SK-N-SH treated with all-trans-retinoic acid at 6 μM for 48 hours (cell line): ENCODE results near the gene RBMS1.

Experiments used
- ATAC-seq: fragments of 200-7000 bp; cut with Tn5 transposase; 3 replicates; pipeline ENCODE4 v1.9.1; 2020; ENCODE audit warnings: mild to moderate bottlenecking, moderate library complexity
- ARNTL ChIP-seq: fragments of 450-650 bp; formaldehyde crosslinking; IDR thresholded peaks from 2 replicates; pipeline ENCODE4 v1.5.0; 2020; ENCODE audit warnings: low read depth, mild to moderate bottlenecking, moderate library complexity, borderline replicate concordance
- BACH2 ChIP-seq: fragments of 250-450 bp; sonication (Bioruptor Pico); IDR thresholded peaks from 2 replicates; pipeline ENCODE4 v1.9.0; 2021; ENCODE audit warnings: mild to moderate bottlenecking, borderline replicate concordance
- CREB5 ChIP-seq: fragments of 250-450 bp; sonication (Bioruptor Pico); IDR thresholded peaks from 2 replicates; pipeline ENCODE4 v1.5.1; 2020; ENCODE audit warnings: low read depth, mild to moderate bottlenecking, moderate library complexity
- CSDC2 ChIP-seq: fragments of 250-450 bp; sonication (Bioruptor Pico); IDR thresholded peaks from 2 replicates; pipeline ENCODE4 v1.5.0; 2020; ENCODE audit warnings: mild to moderate bottlenecking, moderate library complexity
- ESRRG ChIP-seq: fragments of 250-450 bp; sonication (Bioruptor Pico); IDR thresholded peaks from 2 replicates; pipeline ENCODE4 v1.6.1; 2021; ENCODE audit warnings: mild to moderate bottlenecking
- GLIS3 ChIP-seq: fragments of 250-450 bp; sonication (Bioruptor Pico); IDR thresholded peaks from 2 replicates; pipeline ENCODE4 v1.5.0; 2020; ENCODE audit warnings: mild to moderate bottlenecking, moderate library complexity
- ISL1 ChIP-seq: fragments of 250-450 bp; sonication (Bioruptor Pico); IDR thresholded peaks from 2 replicates; pipeline ENCODE4 v2.1.2; 2022; ENCODE audit warnings: mild to moderate bottlenecking, moderate library complexity
- OSR1 ChIP-seq: fragments of 250-450 bp; sonication (Bioruptor Pico); IDR thresholded peaks from 2 replicates; pipeline ENCODE4 v1.8.0; 2022; ENCODE audit warnings: moderate library complexity, mild to moderate bottlenecking, inconsistent platforms
- RARB ChIP-seq: fragments of 250-450 bp; sonication (Bioruptor Pico); IDR thresholded peaks from 2 replicates; pipeline ENCODE4 v1.8.0; 2021; ENCODE audit warnings: mild to moderate bottlenecking, moderate library complexity
- SNAI2 ChIP-seq: fragments of 250-450 bp; sonication (Bioruptor Pico); IDR thresholded peaks from 2 replicates; pipeline ENCODE4 v1.5.0; 2020; ENCODE audit warnings: mild to moderate bottlenecking, moderate library complexity
- TCF4 ChIP-seq: fragments of 250-450 bp; sonication (Bioruptor Pico); IDR thresholded peaks from 2 replicates; pipeline ENCODE4 v1.8.0; 2021; ENCODE audit warnings: mild to moderate bottlenecking, moderate library complexity, borderline replicate concordance
- TOX ChIP-seq: fragments of 250-450 bp; sonication (Bioruptor Pico); IDR thresholded peaks from 2 replicates; pipeline ENCODE4 v1.8.0; 2021; ENCODE audit warnings: mild to moderate bottlenecking, moderate library complexity, borderline replicate concordance
- ZC3H10 ChIP-seq: fragments of 250-450 bp; sonication (Bioruptor Pico); IDR thresholded peaks from 2 replicates; pipeline ENCODE4 v1.5.1; 2021; ENCODE audit warnings: mild to moderate bottlenecking, moderate library complexity
- ZFP3 ChIP-seq: fragments of 250-450 bp; sonication (Bioruptor Pico); IDR thresholded peaks from 2 replicates; pipeline ENCODE4 v1.5.0; 2020; ENCODE audit warnings: mild to moderate bottlenecking, moderate library complexity
- ZFP30 ChIP-seq: fragments of 450-650 bp; formaldehyde crosslinking; IDR thresholded peaks from 2 replicates; pipeline ENCODE4 v1.5.0; 2022; ENCODE audit warnings: mild to moderate bottlenecking, moderate library complexity
- ZNF565 ChIP-seq: fragments of 450-650 bp; formaldehyde crosslinking; conservative IDR thresholded peaks from 2 replicates; pipeline ENCODE4 v1.5.0; 2020; ENCODE audit warnings: low read depth, mild to moderate bottlenecking, moderate library complexity
- ZNF70 ChIP-seq: fragments of 450-650 bp; formaldehyde crosslinking; IDR thresholded peaks from 2 replicates; pipeline ENCODE4 v1.5.0; 2020; ENCODE audit warnings: mild to moderate bottlenecking, moderate library complexity
- ZNF8 ChIP-seq: fragments of 450-650 bp; formaldehyde crosslinking; IDR thresholded peaks from 2 replicates; pipeline ENCODE4 v1.5.0; 2020; ENCODE audit warnings: mild to moderate bottlenecking, moderate library complexity
- TF ChIP-seq, protein P1 (sequence below): fragments of 250-450 bp; sonication (Bioruptor Pico); IDR thresholded peaks from 2 replicates; pipeline ENCODE4 v1.8.0; 2021; ENCODE audit warnings: low read depth, mild to moderate bottlenecking, moderate library complexity, borderline replicate concordance
- TF ChIP-seq, protein P2 (sequence below): fragments of 250-450 bp; sonication (Bioruptor Pico); IDR thresholded peaks from 2 replicates; pipeline ENCODE4 v1.8.0; 2020; ENCODE audit warnings: mild to moderate bottlenecking, moderate library complexity, borderline replicate concordance
- TF ChIP-seq, protein P3 (sequence below): fragments of 250-450 bp; sonication (Bioruptor Pico); IDR thresholded peaks from 2 replicates; pipeline ENCODE4 v1.5.1; 2021; ENCODE audit warnings: mild to moderate bottlenecking, moderate library complexity

RBMS1 gene

GRCh38 chr2:160360089-160360757, 133.4 kb downstream of the RBMS1 start:
- no peak; the same call in 2 of the 3 replicates for ATAC-seq
- TF ChIP-seq ARNTL (CRISPR knock-in tag), result no peak
- TF ChIP-seq ZNF8 (CRISPR knock-in tag), result no peak
- TF ChIP-seq ZFP30, result no peak
- no peak for TF ChIP-seq TCF4
- no peak for TF ChIP-seq ZC3H10
- no peak for TF ChIP-seq CSDC2 (CRISPR knock-in tag)
- TF ChIP-seq, protein P1, sequence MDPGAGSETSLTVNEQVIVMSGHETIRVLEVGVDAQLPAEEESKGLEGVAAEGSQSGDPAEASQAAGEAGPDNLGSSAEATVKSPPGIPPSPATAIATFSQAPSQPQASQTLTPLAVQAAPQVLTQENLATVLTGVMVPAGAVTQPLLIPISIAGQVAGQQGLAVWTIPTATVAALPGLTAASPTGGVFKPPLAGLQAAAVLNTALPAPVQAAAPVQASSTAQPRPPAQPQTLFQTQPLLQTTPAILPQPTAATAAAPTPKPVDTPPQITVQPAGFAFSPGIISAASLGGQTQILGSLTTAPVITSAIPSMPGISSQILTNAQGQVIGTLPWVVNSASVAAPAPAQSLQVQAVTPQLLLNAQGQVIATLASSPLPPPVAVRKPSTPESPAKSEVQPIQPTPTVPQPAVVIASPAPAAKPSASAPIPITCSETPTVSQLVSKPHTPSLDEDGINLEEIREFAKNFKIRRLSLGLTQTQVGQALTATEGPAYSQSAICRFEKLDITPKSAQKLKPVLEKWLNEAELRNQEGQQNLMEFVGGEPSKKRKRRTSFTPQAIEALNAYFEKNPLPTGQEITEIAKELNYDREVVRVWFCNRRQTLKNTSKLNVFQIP (CRISPR knock-in tag), result no peak
- no peak for TF ChIP-seq ZNF565 (CRISPR knock-in tag)
- no peak for TF ChIP-seq TOX (CRISPR knock-in tag)
- no peak for TF ChIP-seq ISL1 (CRISPR knock-in tag)
- TF ChIP-seq ZNF70 (CRISPR knock-in tag), result no peak
- no peak for TF ChIP-seq CREB5 (CRISPR knock-in tag)
- no peak for TF ChIP-seq ZFP3 (CRISPR knock-in tag)
- TF ChIP-seq BACH2 (CRISPR knock-in tag), result no peak
- no peak for TF ChIP-seq OSR1 (CRISPR knock-in tag)
- no peak for TF ChIP-seq GLIS3 (CRISPR knock-in tag)
- TF ChIP-seq ESRRG, result no peak
- TF ChIP-seq, protein P2, sequence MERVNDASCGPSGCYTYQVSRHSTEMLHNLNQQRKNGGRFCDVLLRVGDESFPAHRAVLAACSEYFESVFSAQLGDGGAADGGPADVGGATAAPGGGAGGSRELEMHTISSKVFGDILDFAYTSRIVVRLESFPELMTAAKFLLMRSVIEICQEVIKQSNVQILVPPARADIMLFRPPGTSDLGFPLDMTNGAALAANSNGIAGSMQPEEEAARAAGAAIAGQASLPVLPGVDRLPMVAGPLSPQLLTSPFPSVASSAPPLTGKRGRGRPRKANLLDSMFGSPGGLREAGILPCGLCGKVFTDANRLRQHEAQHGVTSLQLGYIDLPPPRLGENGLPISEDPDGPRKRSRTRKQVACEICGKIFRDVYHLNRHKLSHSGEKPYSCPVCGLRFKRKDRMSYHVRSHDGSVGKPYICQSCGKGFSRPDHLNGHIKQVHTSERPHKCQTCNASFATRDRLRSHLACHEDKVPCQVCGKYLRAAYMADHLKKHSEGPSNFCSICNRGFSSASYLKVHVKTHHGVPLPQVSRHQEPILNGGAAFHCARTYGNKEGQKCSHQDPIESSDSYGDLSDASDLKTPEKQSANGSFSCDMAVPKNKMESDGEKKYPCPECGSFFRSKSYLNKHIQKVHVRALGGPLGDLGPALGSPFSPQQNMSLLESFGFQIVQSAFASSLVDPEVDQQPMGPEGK (CRISPR knock-in tag), result no peak

- TF ChIP-seq ZFP30 (no peak), ZNF565 (CRISPR knock-in tag) (no peak), ZNF70 (CRISPR knock-in tag) (no peak), CREB5 (CRISPR knock-in tag) (no peak), RARB (CRISPR knock-in tag) (no peak), ZNF8 (CRISPR knock-in tag) (no peak), TCF4 (no peak), CSDC2 (CRISPR knock-in tag) (no peak), SNAI2 (CRISPR knock-in tag) (no peak), ARNTL (CRISPR knock-in tag) (no peak), OSR1 (CRISPR knock-in tag) (no peak)
- TF ChIP-seq, protein P1 (CRISPR knock-in tag), result no peak
- TF ChIP-seq, protein P2 (CRISPR knock-in tag), result no peak
- TF ChIP-seq, protein P3, sequence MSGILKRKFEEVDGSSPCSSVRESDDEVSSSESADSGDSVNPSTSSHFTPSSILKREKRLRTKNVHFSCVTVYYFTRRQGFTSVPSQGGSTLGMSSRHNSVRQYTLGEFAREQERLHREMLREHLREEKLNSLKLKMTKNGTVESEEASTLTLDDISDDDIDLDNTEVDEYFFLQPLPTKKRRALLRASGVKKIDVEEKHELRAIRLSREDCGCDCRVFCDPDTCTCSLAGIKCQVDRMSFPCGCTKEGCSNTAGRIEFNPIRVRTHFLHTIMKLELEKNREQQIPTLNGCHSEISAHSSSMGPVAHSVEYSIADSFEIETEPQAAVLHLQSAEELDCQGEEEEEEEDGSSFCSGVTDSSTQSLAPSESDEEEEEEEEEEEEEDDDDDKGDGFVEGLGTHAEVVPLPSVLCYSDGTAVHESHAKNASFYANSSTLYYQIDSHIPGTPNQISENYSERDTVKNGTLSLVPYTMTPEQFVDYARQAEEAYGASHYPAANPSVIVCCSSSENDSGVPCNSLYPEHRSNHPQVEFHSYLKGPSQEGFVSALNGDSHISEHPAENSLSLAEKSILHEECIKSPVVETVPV (CRISPR knock-in tag), result no peak
- no peak for ATAC-seq
Observed at GRCh38 chr2:160358046-160358445, 135.6 kb downstream of the RBMS1 start.
